GM20431 (cell line): ENCODE measurements around the gene LMTK2.

Experiments used
- in situ Hi-C: fragments of 300-500 bp; cut with MseI, MboI; formaldehyde crosslinking; loops from one replicate; pipeline ENCODE4 v1.15.0; 2020; ENCODE audit warnings: low sequenced_read_pairs; ENCODE audit not compliant: unreplicated experiment

LMTK2 gene

DNA sequence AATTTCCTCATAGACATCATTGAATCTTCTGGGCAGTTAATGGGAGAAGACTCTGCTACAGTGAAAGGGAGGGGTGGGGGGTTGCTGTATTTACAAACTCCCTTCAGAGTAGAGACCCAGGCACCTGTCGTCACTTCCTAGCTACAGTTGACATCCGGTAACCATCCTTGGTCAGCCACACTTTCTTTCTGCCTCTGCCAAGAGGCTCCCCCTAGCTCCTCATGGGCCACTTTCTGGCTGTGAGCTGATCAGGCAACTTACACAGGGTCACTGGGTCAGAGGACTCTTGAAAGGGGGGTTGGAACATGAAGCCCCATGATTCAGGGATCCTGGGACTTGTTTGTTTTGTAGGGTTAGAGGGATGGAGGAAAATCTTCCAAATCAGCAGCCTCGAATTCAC, 144.1 kb downstream of the LMTK2 start:
- in situ Hi-C loops = no loop called here

DNA sequence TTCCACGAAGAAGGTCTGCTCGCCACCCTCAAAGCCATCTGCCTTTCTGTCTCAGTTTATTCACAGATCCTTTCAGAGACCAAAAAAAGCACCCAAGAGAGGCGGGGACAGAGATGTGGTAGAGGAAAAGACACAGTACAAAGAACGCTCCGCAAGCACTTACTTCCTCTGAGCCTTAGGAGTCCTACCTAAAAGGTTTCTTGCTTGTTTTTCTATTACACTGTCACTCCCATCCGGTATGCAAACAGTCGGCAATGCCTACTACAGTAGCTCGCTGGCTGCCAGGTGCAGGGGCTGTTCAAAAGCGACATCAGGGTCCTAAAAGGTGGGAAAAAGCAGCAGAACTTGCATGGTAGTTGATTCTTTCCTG, 144.6 kb downstream of the LMTK2 start:
- in situ Hi-C loops = no loop called here

DNA sequence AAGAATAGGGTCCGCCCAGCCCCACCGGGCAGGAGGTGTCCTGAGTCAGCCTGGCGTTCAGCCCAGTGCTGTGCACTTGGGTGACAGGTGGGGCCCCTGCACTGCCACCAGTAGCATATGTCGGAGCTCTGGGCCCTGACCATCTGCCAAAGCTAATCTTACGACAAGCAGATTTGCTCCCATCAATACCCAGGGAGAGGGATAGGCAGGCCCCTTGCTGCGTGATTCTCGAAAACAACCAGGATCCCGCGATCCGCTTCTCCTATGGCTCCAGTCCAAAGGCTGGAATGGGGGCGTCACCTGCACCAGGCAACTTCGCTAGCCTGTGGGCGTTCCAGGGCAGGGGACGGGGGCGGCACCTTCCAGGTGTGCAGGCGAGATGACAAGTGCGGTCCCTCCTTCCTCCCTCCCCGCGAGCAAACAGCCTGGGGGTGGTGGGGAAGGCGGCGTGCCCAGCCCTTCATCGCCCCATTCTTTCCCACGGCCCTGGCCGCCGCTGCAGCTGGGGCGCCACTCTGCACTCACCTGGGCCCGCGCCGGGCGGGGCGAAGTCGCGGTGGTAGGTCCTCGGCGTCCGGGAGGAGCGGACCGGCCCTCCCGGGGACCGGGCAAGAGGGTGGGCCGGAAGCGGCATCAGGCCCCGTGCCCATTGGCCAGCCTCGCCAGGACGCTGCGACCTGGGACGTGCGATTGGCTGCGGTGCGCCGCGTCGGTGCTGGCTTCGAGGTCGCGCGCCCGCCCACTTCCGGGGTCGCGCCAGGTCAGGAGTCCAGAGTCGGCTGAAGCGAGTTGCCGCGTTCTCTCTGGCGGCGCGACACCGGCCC, 145.2 kb downstream of the LMTK2 start, which contains the start of gene TECPR1:
TSS of gene TECPR1 (minus strand) at position 632 of the 824 bp plus-strand sequence. CDS start 6,086 bp downstream, outside the sequence.
- in situ Hi-C loops = no loop called here

DNA sequence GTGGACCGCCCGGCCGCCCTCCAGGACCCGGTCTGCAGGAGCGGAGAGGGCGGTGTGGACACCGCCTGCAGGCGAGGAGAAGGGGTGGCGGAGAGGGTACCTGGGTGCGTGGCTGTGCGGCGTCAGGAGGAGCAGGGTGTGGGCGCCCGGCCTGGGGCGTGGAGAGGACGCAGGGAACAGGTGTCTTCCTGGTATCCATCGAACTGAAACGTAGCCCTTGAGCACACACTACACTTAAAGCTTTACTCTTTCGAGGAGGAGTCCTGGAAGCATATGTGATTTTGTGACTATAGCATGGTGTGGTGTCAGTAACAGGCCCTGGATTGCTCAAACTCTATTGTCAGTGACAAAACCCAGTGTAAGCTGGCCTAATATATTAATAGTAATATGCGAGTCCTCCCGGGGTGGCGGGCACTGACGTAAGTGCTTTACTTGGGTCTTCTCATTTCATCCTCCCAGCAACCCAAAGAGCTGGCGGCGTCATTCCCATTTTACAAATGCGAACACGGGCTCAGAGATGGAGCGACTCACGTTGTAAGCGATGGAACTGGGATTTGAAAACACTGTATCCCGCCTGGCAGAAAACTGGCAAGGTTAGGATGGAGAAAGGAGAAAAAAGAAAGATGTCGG, 145.9 kb downstream of the LMTK2 start:
- in situ Hi-C loops = no loop called here

DNA sequence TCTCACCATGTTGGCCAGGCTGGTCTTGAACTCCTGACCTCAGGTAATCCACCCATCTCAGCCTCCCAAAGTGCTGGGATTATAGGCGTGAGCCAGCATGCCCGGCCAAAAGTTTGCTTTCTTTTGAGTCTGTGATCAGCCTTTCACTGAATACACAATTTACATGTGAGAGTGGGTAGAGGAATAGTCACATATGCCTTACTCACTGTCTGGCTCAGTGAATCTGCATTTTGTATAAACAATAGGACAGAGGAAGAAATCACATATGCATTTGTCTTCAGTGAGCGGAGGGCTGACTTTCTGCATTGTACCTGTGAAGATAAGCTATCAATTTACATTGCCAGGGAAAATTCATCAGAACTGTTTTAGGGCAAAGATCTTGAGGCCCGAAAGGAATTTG, 147.9 kb downstream of the LMTK2 start:
- in situ Hi-C loops = no loop called here

DNA sequence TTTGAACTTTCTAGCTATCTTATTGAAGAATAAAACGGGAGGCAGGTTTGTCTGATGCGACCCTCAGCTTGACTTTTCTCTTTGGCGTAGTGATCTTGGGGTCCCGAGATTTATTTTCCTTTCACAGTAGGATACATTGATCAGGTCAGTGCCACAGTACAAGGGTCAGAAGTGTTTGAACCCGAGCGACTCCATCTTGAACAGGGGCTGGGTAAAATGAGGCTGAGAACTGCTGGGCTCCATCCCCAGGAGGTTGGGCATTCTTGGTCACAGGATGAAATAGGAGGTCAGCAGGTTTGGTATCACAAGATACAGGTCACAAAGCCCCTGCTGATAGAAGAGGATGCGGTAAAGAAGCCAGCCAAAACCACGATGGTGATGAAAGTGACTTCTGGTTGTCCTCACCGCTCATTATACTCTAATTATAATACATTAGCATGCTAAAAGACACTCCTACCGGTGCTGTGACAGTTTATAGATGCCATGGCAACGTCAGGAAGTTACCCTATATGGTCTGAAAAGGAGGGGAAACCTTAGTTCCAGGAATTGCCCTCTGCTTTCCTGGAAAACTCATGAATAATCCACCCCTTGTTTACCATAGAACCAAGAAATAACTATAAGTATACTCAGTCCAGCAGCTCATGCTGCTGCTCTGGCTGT, 148.4 kb downstream of the LMTK2 start:
- in situ Hi-C loops = no loop called here

DNA sequence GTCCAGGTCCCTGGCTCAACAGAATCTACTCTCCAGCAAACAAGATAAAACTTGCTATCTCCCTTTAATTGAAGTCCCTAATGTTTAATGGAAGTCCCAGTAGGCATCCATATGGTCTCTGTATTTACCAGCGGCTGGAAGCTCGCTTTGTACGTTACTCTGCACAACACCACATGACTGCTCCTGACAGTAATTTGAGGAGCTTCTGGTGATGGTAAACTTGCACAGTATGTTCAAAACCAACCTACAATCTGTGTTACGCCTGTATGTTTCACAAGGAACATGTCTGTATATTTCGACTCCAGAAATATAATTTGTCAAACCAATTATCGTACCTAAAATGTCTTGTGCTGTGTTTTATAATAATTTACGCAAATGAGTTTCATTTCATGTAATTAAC, 149.8 kb downstream of the LMTK2 start:
- in situ Hi-C loops = no loop called here

DNA sequence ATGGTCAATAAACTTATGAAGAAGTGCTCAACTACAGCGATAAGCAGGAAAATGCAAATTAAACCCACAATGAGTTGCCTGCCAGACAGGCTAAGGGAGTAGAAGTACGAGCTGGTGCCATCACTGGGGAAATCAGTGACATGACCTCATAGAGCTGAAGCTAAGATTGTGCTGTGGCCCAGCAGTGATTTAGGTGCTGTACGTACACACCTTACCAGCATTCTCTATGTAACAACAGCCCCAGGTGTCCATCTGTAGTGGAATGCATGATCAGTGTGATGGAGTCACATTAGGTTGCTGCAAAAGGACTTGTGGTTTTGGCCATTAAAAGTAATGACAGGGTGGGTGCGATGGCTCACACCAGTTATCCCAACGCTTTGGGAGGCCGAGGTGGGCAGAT, 151.0 kb downstream of the LMTK2 start:
- in situ Hi-C loops = no loop called here
